AG04449 (cell line): ENCODE results near the gene FAM3C.

Experiments
- CTCF ChIA-PET: fragments of 350-600 bp; formaldehyde crosslinking; extraction: SDS; loops from one replicate; lab custom pipeline; 2021; ENCODE audit warnings: antibody characterized with exemption; lab: Yijun Ruan, JAX
- POLR2A ChIA-PET: fragments of 400-600, 350-600 bp; formaldehyde crosslinking; extraction: SDS; loops from one replicate; lab custom pipeline; 2020; ENCODE audit warnings: antibody characterized with exemption, inconsistent platforms; lab: Yijun Ruan, JAX
- DNase-seq: peaks from one replicate; pipeline ENCODE4 v3.0.0-alpha.2; 2010; ENCODE audit warnings: low read depth, low spot score
- H3K4me3 ChIP-seq: 2 replicates; pipeline ENCODE4 v1.5.1; 2011; ENCODE audit warnings: low read depth, mild to moderate bottlenecking, control low read depth, low read length
- TF ChIP-seq, protein P1 (sequence below): IDR thresholded peaks from one replicate; pipeline ENCODE4 v1.5.1; 2011; ENCODE audit warnings: mild to moderate bottlenecking, moderate library complexity, low read length, control low read depth, inconsistent platforms; ENCODE audit not compliant: insufficient read depth; ENCODE audit errors: missing control alignments

Gene FAM3C, protein sequence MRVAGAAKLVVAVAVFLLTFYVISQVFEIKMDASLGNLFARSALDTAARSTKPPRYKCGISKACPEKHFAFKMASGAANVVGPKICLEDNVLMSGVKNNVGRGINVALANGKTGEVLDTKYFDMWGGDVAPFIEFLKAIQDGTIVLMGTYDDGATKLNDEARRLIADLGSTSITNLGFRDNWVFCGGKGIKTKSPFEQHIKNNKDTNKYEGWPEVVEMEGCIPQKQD

GRCh38 chr7:121395961-121396757 lies at the start of gene FAM3C:
Gene FAM3C, minus strand, starts transcription at chr7:121396308. Its CDS starts 13,339 bp downstream, at chr7:121382969.
- ChIA-PET POLR2A (interaction anchor here (0.6 to 1.7 kb wide), 11 partner anchors 9 to 313 kb away, joined by 3 to 6 read pairs (median 4); no protein-coding TSS in a partner anchor), CTCF (interaction anchor here (0.6 to 5.1 kb wide), 46 partner anchors 11 to 591 kb away, joined by 3 to 96 read pairs (median 4); no protein-coding TSS in a partner anchor)
- peak within 1 kb of the TSS; percentile 73 for H3K4me3 ChIP-seq
- TF ChIP-seq, protein P1, sequence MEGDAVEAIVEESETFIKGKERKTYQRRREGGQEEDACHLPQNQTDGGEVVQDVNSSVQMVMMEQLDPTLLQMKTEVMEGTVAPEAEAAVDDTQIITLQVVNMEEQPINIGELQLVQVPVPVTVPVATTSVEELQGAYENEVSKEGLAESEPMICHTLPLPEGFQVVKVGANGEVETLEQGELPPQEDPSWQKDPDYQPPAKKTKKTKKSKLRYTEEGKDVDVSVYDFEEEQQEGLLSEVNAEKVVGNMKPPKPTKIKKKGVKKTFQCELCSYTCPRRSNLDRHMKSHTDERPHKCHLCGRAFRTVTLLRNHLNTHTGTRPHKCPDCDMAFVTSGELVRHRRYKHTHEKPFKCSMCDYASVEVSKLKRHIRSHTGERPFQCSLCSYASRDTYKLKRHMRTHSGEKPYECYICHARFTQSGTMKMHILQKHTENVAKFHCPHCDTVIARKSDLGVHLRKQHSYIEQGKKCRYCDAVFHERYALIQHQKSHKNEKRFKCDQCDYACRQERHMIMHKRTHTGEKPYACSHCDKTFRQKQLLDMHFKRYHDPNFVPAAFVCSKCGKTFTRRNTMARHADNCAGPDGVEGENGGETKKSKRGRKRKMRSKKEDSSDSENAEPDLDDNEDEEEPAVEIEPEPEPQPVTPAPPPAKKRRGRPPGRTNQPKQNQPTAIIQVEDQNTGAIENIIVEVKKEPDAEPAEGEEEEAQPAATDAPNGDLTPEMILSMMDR = peak; percentile 82
- DNase-seq = peak; percentile 33

- no peak overlapping the region for H3K4me3 ChIP-seq
- ChIA-PET POLR2A (no interaction called here), CTCF (no interaction called here)
- no peak for DNase-seq
- TF ChIP-seq, protein P1 = no peak
These were observed 46.7 kb upstream of the FAM3C start for GRCh38 chr7:121442845-121443244.

DNA sequence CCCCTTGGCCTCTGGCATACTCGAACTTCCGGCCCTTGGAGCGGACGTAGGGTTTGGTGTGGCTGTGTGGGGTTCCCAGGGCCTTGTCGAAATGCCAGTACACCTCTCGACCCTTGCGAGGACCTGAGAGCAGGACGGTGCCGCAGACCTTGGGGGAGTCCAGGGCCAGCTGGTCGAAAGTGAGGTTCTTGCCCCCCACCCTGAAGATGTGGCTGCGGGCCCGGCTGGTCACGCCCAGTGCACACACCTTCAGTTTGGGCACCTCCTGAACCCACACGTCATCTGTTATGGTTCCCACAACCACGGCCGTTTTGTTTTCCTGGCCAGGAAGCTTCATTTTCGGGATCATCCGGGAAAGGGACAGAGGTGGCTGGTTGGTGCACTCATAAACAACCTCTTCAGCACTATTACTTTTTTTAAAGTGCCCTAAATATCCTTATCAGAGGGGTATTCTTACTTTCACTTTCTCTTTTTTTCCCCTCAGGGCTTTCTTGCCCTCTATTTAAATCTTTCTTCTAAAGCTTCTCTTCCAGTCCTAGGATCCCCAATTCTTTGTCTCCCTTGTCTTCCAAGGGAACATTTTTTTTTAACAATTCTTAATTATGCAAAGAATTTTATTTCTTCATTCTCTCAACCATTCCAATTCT lies 44.9 kb upstream of the FAM3C start:
- DNase-seq = no peak
- CTCF ChIA-PET = interaction anchor here (0.8 to 1.2 kb wide), 4 partner anchors 42 to 107 kb away, joined by 3 to 4 read pairs (median 3); partner anchors contain the start of gene FAM3C
- POLR2A ChIA-PET = no interaction called here
- no peak overlapping the region for H3K4me3 ChIP-seq
- TF ChIP-seq, protein P1 = no peak

DNA sequence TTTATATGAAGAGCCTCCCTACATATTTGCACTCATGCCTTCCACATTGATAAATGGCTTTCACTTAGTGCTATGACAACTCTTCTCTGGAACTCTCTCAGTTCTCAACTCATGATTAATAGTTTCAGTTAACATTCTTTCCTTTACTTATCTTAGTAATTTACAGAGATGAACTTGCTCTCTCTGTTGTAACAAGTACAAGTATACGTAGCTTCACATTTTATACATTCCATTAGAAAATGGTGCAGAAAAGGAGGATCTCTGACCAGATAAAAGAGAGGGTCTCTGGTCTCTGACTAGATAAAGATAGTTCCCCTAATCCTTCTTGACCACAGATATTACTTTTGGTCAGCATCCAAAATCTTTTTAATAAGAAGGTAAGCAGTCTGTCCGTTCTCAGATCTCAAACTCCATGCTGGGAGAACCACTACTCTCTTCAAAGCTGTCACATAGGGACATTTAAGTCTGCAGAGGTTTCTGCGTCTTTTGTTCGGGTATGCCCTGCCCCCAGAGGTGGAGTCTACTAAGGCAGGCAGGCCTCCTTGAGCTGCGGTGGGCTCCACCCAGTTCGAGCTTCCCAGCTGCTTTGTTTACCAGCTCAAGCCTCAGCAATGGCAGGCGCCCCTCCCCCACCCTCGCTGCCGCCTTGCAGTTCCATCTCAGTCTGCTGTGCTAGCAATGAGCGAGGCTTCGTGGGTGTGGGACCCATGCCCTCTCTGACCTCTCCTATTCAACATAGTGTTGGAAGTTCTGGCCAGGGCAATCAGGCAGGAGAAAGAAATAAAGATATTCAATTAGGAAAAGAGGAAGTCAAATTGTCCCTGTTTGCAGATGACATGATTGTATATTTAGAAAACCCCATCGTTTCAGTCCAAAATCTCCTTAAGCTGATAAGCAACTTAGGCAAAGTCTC lies 42.2 kb upstream of the FAM3C start:
- POLR2A ChIA-PET = interaction anchor here (1.1 to 1.3 kb wide), 3 partner anchors 9 to 92 kb away, joined by 4 to 6 read pairs (median 5); partner anchors contain the start of gene FAM3C
- DNase-seq = peak; percentile 38
- CTCF ChIA-PET = interaction anchor here (1.5 kb wide), 1 partner anchor 17 kb away, joined by 4 read pairs; no protein-coding TSS in a partner anchor

GRCh38 chr7:121437470-121437869 lies 41.4 kb upstream of the FAM3C start:
- CTCF ChIA-PET = interaction anchor here (1.5 kb wide), 1 partner anchor 16 kb away, joined by 4 read pairs; no protein-coding TSS in a partner anchor
- TF ChIP-seq, protein P1 = no peak
- POLR2A ChIA-PET = interaction anchor here (1.2 to 1.3 kb wide), 2 partner anchors 9 to 41 kb away, joined by 4 to 6 read pairs; partner anchors contain the start of gene FAM3C
- no peak for DNase-seq
- no peak overlapping the region for H3K4me3 ChIP-seq

More for the DNA sequence above, 42.2 kb upstream of the FAM3C start:
- 0 out of 2 replicates have a peak overlapping the region, but pooled peaks have one; percentile 6 for H3K4me3 ChIP-seq
